ENCODE data around the gene ADAMTS2.

DNA sequence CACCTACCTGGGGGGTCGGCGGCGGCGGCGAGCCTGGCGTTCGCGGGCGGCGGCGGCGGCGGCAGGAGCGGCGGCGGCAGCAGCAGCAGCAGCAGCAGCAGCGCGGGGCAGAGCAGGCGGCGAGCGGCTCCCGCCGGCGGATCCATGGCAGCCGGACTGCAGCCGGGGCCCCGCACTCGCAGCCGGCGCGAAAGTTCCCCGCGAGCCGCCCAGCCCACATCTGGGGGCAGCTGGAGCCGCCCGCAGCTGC is 153 bp downstream of the ADAMTS2 start:
- TF ChIP-seq, protein P1, sequence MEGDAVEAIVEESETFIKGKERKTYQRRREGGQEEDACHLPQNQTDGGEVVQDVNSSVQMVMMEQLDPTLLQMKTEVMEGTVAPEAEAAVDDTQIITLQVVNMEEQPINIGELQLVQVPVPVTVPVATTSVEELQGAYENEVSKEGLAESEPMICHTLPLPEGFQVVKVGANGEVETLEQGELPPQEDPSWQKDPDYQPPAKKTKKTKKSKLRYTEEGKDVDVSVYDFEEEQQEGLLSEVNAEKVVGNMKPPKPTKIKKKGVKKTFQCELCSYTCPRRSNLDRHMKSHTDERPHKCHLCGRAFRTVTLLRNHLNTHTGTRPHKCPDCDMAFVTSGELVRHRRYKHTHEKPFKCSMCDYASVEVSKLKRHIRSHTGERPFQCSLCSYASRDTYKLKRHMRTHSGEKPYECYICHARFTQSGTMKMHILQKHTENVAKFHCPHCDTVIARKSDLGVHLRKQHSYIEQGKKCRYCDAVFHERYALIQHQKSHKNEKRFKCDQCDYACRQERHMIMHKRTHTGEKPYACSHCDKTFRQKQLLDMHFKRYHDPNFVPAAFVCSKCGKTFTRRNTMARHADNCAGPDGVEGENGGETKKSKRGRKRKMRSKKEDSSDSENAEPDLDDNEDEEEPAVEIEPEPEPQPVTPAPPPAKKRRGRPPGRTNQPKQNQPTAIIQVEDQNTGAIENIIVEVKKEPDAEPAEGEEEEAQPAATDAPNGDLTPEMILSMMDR (IDR thresholded peaks at IDR 0.05; ENCODE audit: borderline replicate concordance, extremely low read depth, low read length, poor library complexity, severe bottlenecking) = no peak
- TF ChIP-seq EZH2 (IDR thresholded peaks at IDR 0.05; ENCODE audit: borderline replicate concordance, low read depth, low read length, severe bottlenecking) = no peak

Data from DND-41 (cell line).